Measurements from ENCODE around the gene TMEM218. TPM values are rescaled to one million over a fixed set of nuclear protein-coding genes. Genes with fewer than 3 reads are reported as not detected.

The TMEM218 gene
- total RNA-seq, 1 experiment from 2014 or later = 20.5 TPM

- Histone ChIP-seq H3F3A (ENCODE audit: insufficient read depth, low read depth) (no peaks in the 10 kb centered on the region), H3K9me2 (ENCODE audit: insufficient read depth) (no peaks in the 10 kb centered on the region), H2AFZ (no peak overlapping the region), H3K27me3 (ENCODE audit: insufficient read depth, low read depth) (peaks cover 5% of the 10 kb centered on the region; the same call in 1 of the 2 replicates), H3K27ac (no peak overlapping the region), H3K4me1 (replicated peaks; ENCODE audit: insufficient read depth) (no peaks in the 10 kb centered on the region), H3K4me3 (no peak overlapping the region), H3K4me2 (no peak overlapping the region), H3K36me3 (ENCODE audit: low read depth) (no peaks in the 10 kb centered on the region), H4K20me1 (ENCODE audit: insufficient read depth) (no peaks in the 10 kb centered on the region), H3K9me3 (ENCODE audit: insufficient read depth, low read depth) (no peaks in the 10 kb centered on the region), H3K79me2 (ENCODE audit: low read depth) (no peaks in the 10 kb centered on the region)
- CTCF ChIA-PET = no interaction called here
- POLR2A ChIA-PET (ENCODE audit: unreplicated experiment) = no interaction called here
- DNase-seq = no peak
- no TSS peak for BruUV-seq (replicated peaks)
- intact Hi-C loops (cut with micrococcal nuclease; ENCODE audit: unreplicated experiment) = no loop called here
- TF ChIP-seq EZH2 (IDR thresholded peaks at IDR 0.05; ENCODE audit: low read depth) (no peak), CTCF (conservative IDR thresholded peaks at IDR 0.05) (no peak)
These were observed 34.8 kb upstream of the TMEM218 start for GRCh38 chr11:125146232-125146631.

GRCh38 chr11:125141686-125142535, 30.5 kb upstream of the TMEM218 start:
- no peaks in the 10 kb centered on the region for H3K9me3 ChIP-seq (ENCODE audit: insufficient read depth, low read depth)
- H4K20me1 ChIP-seq (ENCODE audit: insufficient read depth) = no peaks in the 10 kb centered on the region
- no TSS peak for BruUV-seq (replicated peaks)
- intact Hi-C loops (cut with micrococcal nuclease; ENCODE audit: unreplicated experiment) = loop anchor here (1.0 to 5.0 kb wide), 4 partner anchors 171 to 305 kb away; no protein-coding TSS in a partner anchor
- H3K27ac ChIP-seq = no peak overlapping the region
- no peaks in the 10 kb centered on the region for H3K27me3 ChIP-seq (ENCODE audit: insufficient read depth, low read depth)
- no peaks in the 10 kb centered on the region for H3F3A ChIP-seq (ENCODE audit: insufficient read depth, low read depth)
- no peaks in the 10 kb centered on the region for H3K4me1 ChIP-seq (replicated peaks; ENCODE audit: insufficient read depth)
- H3K4me2 ChIP-seq = 0 out of 2 replicates have a peak overlapping the region, but pooled peaks have one; percentile 27
- no peaks in the 10 kb centered on the region for H3K79me2 ChIP-seq (ENCODE audit: low read depth)
- no peak overlapping the region for H3K4me3 ChIP-seq
- peak in 1 of 2 experiments; percentile 46 for DNase-seq
- ChIA-PET POLR2A (ENCODE audit: unreplicated experiment) (no interaction called here), CTCF (interaction anchor here (0.8 kb wide), 1 partner anchor 51 kb away, joined by 3 read pairs; no protein-coding TSS in a partner anchor)
- no peaks in the 10 kb centered on the region for H3K36me3 ChIP-seq (ENCODE audit: low read depth)
- H3K9me2 ChIP-seq (ENCODE audit: insufficient read depth) = no peaks in the 10 kb centered on the region
- TF ChIP-seq EZH2 (IDR thresholded peaks at IDR 0.05; ENCODE audit: low read depth) (no peak), CTCF (conservative IDR thresholded peaks at IDR 0.05) (peak; percentile 100)
- H2AFZ ChIP-seq = no peak overlapping the region

GRCh38 chr11:125141178-125141577, 29.8 kb upstream of the TMEM218 start:
- TF ChIP-seq EZH2 (IDR thresholded peaks at IDR 0.05; ENCODE audit: low read depth) (no peak), CTCF (conservative IDR thresholded peaks at IDR 0.05) (no peak)
- no peaks in the 10 kb centered on the region for H3K4me1 ChIP-seq (replicated peaks; ENCODE audit: insufficient read depth)
- no peak overlapping the region for H3K27ac ChIP-seq
- no peak overlapping the region for H3K4me2 ChIP-seq
- no peaks in the 10 kb centered on the region for H3F3A ChIP-seq (ENCODE audit: insufficient read depth, low read depth)
- ChIA-PET CTCF (no interaction called here), POLR2A (ENCODE audit: unreplicated experiment) (no interaction called here)
- DNase-seq = no peak
- no peak overlapping the region for H2AFZ ChIP-seq
- H3K4me3 ChIP-seq = no peak overlapping the region
- intact Hi-C loops (cut with micrococcal nuclease; ENCODE audit: unreplicated experiment) = loop anchor here (1.0 to 5.0 kb wide), 4 partner anchors 170 to 304 kb away; no protein-coding TSS in a partner anchor
- H3K79me2 ChIP-seq (ENCODE audit: low read depth) = no peaks in the 10 kb centered on the region
- H3K9me2 ChIP-seq (ENCODE audit: insufficient read depth) = no peaks in the 10 kb centered on the region
- no peaks in the 10 kb centered on the region for H3K27me3 ChIP-seq (ENCODE audit: insufficient read depth, low read depth)
- no TSS peak for BruUV-seq (replicated peaks)
- H3K36me3 ChIP-seq (ENCODE audit: low read depth) = no peaks in the 10 kb centered on the region
- H3K9me3 ChIP-seq (ENCODE audit: insufficient read depth, low read depth) = no peaks in the 10 kb centered on the region
- H4K20me1 ChIP-seq (ENCODE audit: insufficient read depth) = no peaks in the 10 kb centered on the region

All from PC-9 (cell line).